ELF-1 (cell line): ENCODE measurements around the gene TBX4.

Experiments
- DNase-seq: peaks from one replicate; pipeline ENCODE4 v3.0.0-alpha.2; 2016; ENCODE audit warnings: low read depth, low spot score

TBX4 gene

GRCh38 chr17:61465550-61466237 is 13.5 kb downstream of the TBX4 start:
- DNase-seq, result no peak

GRCh38 chr17:61466246-61466645 is 14.0 kb downstream of the TBX4 start:
- no peak for DNase-seq

- DNase-seq, result peak; percentile 78
Measured at GRCh38 chr17:61467416-61468262, 15.4 kb downstream of the TBX4 start.

DNA sequence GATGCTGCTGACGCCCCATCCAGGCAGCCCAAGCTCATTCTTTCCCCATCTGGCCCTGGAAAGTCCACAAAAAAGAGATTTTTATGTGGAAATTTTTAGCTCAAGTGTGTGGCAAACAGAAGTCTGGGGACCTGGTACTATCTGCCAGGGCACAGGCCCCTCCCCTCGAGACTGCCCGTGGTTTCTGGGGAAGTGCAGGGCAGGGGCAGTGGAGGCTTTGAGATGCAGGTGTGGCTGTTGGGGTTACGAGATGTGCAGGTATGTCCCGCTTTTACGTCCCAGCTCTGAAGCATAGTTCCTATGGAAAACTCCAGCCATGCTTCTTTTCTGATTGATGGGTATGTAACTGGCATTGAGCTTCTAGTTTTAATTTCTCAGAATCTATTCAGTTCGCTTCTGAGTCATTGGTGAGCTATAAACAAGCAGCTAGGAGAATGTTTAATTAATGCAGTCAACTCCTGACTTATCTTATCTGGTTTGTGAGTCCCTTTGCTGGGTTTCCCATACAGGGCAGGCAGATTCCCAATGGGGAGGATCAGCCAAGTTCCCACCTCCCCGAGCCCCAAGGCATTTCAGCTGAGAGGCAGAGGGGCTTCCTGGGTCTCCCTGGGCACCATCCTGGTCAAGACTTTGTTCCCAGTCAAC is 16.2 kb downstream of the TBX4 start:
- no peak for DNase-seq

- no peak for DNase-seq
Measured at GRCh38 chr17:61469474-61469873, 17.3 kb downstream of the TBX4 start.

GRCh38 chr17:61469949-61470348 is 17.7 kb downstream of the TBX4 start:
- no peak for DNase-seq

DNA sequence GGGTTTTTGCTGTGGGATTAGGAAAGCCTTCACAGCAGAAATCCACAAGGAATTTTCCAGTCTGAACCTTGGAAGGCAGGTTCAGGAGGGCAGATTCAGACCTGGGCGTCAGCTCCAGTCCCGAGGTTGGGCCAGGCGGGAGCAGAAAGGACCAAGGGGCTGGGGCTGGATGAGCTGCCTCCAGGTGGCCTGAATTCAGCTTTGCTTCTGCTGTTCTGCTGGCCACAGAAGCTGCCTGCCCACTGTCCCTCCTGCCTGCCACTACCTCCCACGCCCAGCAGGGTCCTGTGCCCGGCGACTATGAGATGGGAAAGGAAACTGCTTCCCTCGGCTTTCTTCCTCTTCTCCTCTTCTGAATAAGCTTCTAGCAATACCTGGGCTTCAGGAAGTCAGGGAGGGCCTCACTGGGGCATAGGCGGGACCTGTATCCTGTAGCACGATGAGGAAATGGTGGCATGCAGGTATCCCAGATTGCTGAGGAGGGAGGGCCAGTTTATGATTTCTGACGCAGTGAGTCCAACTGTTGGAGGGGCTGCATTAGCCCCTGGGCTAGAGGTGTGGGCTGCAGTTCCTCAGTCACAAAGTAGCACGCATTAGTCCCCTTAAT is 18.4 kb downstream of the TBX4 start:
- no peak for DNase-seq

DNA sequence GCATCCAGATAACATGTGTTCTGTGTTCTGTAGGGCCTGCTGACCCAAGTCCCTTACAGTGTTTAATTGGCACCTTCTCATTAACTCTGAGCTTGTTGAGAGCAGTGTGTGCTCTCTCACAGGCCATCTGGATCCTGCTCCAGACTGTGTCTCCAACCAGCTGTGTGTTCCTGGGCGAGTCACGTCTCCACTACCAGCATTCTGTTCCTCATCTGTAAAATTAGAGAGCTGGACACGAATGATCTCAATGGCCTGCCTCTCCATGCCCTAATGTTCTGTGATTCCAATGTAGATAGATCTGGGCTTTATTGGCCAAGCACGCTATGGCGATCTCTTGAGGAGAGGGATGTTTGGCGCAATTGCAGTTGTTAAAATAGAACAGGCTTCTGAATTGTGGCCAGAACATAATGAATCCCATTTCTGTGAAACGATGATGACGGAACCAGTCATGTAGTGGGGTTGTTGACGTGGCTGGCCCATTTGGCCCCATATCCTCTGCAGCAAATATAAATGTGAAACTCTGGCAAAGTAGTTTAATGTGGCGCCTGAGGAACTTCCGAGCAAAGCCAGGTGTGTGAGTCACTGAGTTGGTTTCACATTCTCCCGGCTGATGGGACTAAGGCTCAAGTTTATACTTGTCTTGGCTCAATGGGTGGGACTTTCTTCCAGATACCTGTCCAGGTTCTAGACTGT is 22.2 kb downstream of the TBX4 start:
- DNase-seq, result no peak

GRCh38 chr17:61474934-61475333 is 22.7 kb downstream of the TBX4 start:
- no peak for DNase-seq

- DNase-seq, result no peak
Measured at GRCh38 chr17:61475726-61476125, 23.5 kb downstream of the TBX4 start.

GRCh38 chr17:61476476-61477203 is 24.4 kb downstream of the TBX4 start:
- no peak for DNase-seq

- DNase-seq, result peak; percentile 75
Measured at GRCh38 chr17:61477204-61477834, 25.1 kb downstream of the TBX4 start.

- no peak for DNase-seq
Measured at GRCh38 chr17:61478026-61478789, 26.0 kb downstream of the TBX4 start.

DNA sequence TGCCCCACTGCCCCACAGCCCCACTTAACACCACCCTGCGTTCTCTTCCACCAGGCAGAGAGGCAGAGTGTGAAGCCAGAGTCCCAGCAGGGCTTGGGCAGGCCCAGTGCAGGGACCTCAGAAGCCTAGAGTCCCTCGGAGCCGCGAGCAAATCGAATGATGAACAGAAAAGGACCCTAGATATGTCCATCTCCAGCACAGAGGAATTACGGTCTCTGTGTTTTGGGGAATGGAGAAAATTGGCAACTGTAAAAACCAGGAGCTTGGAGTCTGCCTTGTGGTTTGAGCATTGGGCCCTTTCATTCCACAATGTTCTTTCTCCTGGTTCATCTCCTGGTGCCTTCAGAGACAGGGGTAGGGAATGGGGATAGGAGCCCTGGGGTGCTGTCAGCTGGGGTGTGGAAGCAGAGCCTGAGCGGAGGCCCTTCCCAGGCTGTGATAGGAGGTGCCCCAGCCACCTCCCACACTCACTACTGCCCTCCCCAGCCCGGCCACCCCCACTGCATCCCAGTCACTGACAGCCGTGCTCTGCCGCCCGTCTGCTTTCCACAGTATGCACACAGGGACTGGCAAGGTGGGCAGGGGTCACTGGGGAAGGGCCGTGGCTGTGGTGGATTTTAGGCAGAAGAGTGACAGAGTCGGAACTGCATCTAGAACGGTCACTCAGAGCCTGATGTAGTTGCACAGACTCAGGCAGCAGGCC is 26.7 kb downstream of the TBX4 start:
- no peak for DNase-seq

GRCh38 chr17:61479493-61480413 is 27.5 kb downstream of the TBX4 start:
- no peak for DNase-seq

GRCh38 chr17:61480414-61480807 is 28.2 kb downstream of the TBX4 start:
- no peak for DNase-seq

DNA sequence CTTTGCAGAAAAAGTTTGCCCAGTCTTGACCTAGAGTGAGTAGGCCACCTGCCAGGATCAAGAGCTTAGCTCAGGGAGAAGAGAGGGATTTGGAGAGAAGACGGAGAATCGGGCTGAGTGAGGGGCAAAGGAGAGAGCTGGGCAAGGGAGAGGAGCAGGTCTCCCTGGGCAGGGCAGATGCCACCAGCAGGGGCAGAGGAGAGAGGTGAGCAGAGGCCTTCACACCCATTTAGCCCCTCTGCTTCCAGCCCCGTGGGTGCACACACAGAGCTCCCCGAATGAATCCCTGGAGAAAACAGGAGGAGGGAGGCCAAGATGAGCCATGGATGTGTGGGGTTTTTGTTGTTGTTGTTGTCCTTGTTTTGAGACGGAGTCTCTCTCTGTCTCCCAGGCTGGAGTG is 29.2 kb downstream of the TBX4 start:
- no peak for DNase-seq

DNA sequence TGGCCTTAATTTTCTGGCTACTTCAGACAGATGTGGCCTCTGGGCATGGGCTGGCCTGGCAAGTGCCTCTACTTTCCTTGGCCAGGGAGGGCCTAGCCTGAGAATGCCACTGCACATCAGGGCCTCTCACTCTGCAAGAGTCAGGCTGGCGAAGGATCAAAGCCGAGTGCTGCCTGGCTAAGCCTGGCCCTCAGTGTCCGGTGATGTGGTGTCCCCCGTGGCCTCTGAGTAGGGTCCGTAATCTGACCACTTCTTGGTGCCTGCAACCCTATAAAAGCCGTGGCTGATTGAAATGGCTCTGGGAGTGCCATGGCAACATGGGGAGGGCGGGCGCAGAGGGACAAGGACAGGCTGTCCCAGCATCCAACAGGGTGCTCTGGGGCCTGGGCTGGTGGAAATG is 30.2 kb downstream of the TBX4 start:
- no peak for DNase-seq
